CD4-positive, alpha-beta T cell (primary cell): ENCODE results near the gene TSHZ3. TPM values are rescaled to one million over a fixed set of nuclear protein-coding genes. Genes with fewer than 3 reads are reported as not detected.

ENCODE experiments used
- ATAC-seq: fragments of 200-7000 bp; cut with Tn5 transposase; one replicate; pipeline ENCODE4 v1.10.0; 2022; ENCODE audit warnings: mild to moderate bottlenecking; ENCODE audit not compliant: poor library complexity
- CTCF ChIA-PET: fragments of 350-600 bp; sonication (Branson Sonifier 250); formaldehyde crosslinking; loops from one replicate; lab custom pipeline; 2021; ENCODE audit warnings: antibody characterized with exemption, inconsistent platforms; lab: Charles Lee
- POLR2A ChIA-PET: fragments of 350-600 bp; sonication (Branson Sonifier 250); formaldehyde crosslinking; loops from one replicate; lab custom pipeline; 2021; ENCODE audit warnings: antibody characterized with exemption, inconsistent platforms; lab: Charles Lee
- DNase-seq, 14 experiments: peaks; one replicate each; pipeline ENCODE4 v3.0.0-alpha.2; 2013 to 2020; ENCODE audit warnings: mixed read lengths in 2 of 14
- H3K27ac ChIP-seq, 2 donors: one replicate each; pipeline versions ENCODE4 v1.5.1 to v1.7.0; 2013; ENCODE audit warnings: low read length in 2 of 2, low read depth in 1 of 2, mild to moderate bottlenecking in 1 of 2
- H3K27me3 ChIP-seq, 2 experiments: 1 replicate in 1 of 2; 2 replicates in 1 of 2; pipeline versions ENCODE4 v1.6.1 to v1.7.0; 2013; ENCODE audit warnings: low read length in 2 of 2, control low read depth in 1 of 2, mild to moderate bottlenecking in 1 of 2, moderate library complexity in 1 of 2; ENCODE audit not compliant: insufficient read depth in 2 of 2, control insufficient read depth in 1 of 2
- H3K36me3 ChIP-seq: one replicate; pipeline ENCODE4 v1.6.1; 2013; ENCODE audit warnings: low read length, control low read depth; ENCODE audit not compliant: insufficient read depth
- H3K4me1 ChIP-seq: one replicate; pipeline ENCODE4 v1.6.1; 2013; ENCODE audit warnings: low read length, control low read depth; ENCODE audit not compliant: insufficient read depth
- H3K4me3 ChIP-seq: one replicate; pipeline ENCODE4 v1.5.1; 2013; ENCODE audit warnings: mild to moderate bottlenecking, low read length, moderate library complexity
- H3K9me3 ChIP-seq, 2 experiments: 1 replicate in 1 of 2; 2 replicates in 1 of 2; pipeline versions ENCODE4 v1.6.1 to v1.7.0; 2013; ENCODE audit warnings: low read length in 2 of 2, mild to moderate bottlenecking in 2 of 2, control low read depth in 1 of 2, moderate library complexity in 1 of 2; ENCODE audit not compliant: control insufficient read depth in 1 of 2, insufficient read depth in 1 of 2
- H3K27ac Mint-ChIP-seq: one replicate; pipeline ENCODE4 v1.8.0; 2020; ENCODE audit warnings: mixed read lengths
- H3K27me3 Mint-ChIP-seq: one replicate; pipeline ENCODE4 v1.8.0; 2021; ENCODE audit warnings: mixed read lengths
- H3K36me3 Mint-ChIP-seq: one replicate; pipeline ENCODE4 v1.8.0; 2021; ENCODE audit warnings: low read depth, mixed read lengths
- H3K4me1 Mint-ChIP-seq: one replicate; pipeline ENCODE4 v1.8.0; 2021; ENCODE audit warnings: low read depth, mixed read lengths
- H3K4me3 Mint-ChIP-seq: one replicate; pipeline ENCODE4 v1.8.0; 2020; ENCODE audit warnings: mild to moderate bottlenecking, mixed read lengths
- H3K9me3 Mint-ChIP-seq: one replicate; pipeline ENCODE4 v1.8.0; 2020; ENCODE audit warnings: mixed read lengths
- CTCF ChIP-seq: fragments of 200-600 bp; IDR thresholded peaks from one replicate; pipeline ENCODE4 v1.8.0; 2022; ENCODE audit warnings: antibody characterized with exemption, mild to moderate bottlenecking
- intact Hi-C, 2 experiments: fragments of 100-400 bp; cut with DNase I in 1 of 2; cut with micrococcal nuclease in 1 of 2; formaldehyde crosslinking; loops; one replicate each; pipeline versions ENCODE4 v1.15.1 to v1.9.0; 2023 to 2025; cut with DNase I, micrococcal nuclease
- total RNA-seq, 174 experiments: library from RNA in 2 of 174; stranded (reverse) in 2 of 174; gene quantifications; one replicate each; pipeline ENCODE4 v1.2.3 and lab custom pipeline; 2021 to 2026

TSHZ3 gene
- total RNA-seq, 2 experiments from 2014 or later, result 0.38 to 0.61 TPM

GRCh38 chr19:31328238-31328637, 21.0 kb downstream of the TSHZ3 start:
- intact Hi-C loops, result no loop called here
- CTCF ChIA-PET, result no interaction called here
- no peak overlapping the region for H3K4me3 Mint-ChIP-seq

GRCh38 chr19:31326329-31327028, 22.8 kb downstream of the TSHZ3 start:
- no peak overlapping the region for H3K4me3 Mint-ChIP-seq
- Histone ChIP-seq H3K27ac (no peak overlapping the region), H3K9me3 (no peaks in the 10 kb centered on the region), H3K27me3 (no peaks in the 10 kb centered on the region), H3K36me3 (no peaks in the 10 kb centered on the region), H3K4me1 (no peaks in the 10 kb centered on the region), H3K4me3 (no peak overlapping the region)
- no peaks in the 10 kb centered on the region for H3K27me3 Mint-ChIP-seq
- TF ChIP-seq CTCF, result no peak
- H3K4me1 Mint-ChIP-seq, result peaks cover 8% of the 10 kb centered on the region
- no peaks in the 10 kb centered on the region for H3K36me3 Mint-ChIP-seq
- POLR2A ChIA-PET, result no interaction called here
- no peak overlapping the region for H3K27ac Mint-ChIP-seq
- no peak for DNase-seq
- intact Hi-C loops, result no loop called here
- CTCF ChIA-PET, result no interaction called here
- no peaks in the 10 kb centered on the region for H3K9me3 Mint-ChIP-seq
- no peak for ATAC-seq

More at GRCh38 chr19:31328238-31328637, 21.0 kb downstream of the TSHZ3 start:
- H3K27ac Mint-ChIP-seq, result no peak overlapping the region
- Histone ChIP-seq H3K36me3 (no peaks in the 10 kb centered on the region), H3K4me1 (no peaks in the 10 kb centered on the region), H3K27ac (no peak overlapping the region), H3K27me3 (no peaks in the 10 kb centered on the region), H3K4me3 (no peak overlapping the region), H3K9me3 (no peaks in the 10 kb centered on the region)
- H3K36me3 Mint-ChIP-seq, result no peaks in the 10 kb centered on the region
- DNase-seq (no peak), ATAC-seq (no peak)
- H3K27me3 Mint-ChIP-seq, result no peaks in the 10 kb centered on the region
- H3K4me1 Mint-ChIP-seq, result peaks cover 8% of the 10 kb centered on the region
- no peak for TF ChIP-seq CTCF
- POLR2A ChIA-PET, result no interaction called here
- no peaks in the 10 kb centered on the region for H3K9me3 Mint-ChIP-seq

- no peaks in the 10 kb centered on the region for H3K36me3 Mint-ChIP-seq
- no peak for ATAC-seq
- Histone ChIP-seq H3K9me3 (no peaks in the 10 kb centered on the region), H3K4me3 (no peak overlapping the region), H3K27me3 (no peaks in the 10 kb centered on the region), H3K4me1 (no peaks in the 10 kb centered on the region), H3K36me3 (no peaks in the 10 kb centered on the region), H3K27ac (no peak overlapping the region)
- POLR2A ChIA-PET, result no interaction called here
- H3K4me3 Mint-ChIP-seq, result no peak overlapping the region
- DNase-seq, result no peak
- CTCF ChIA-PET, result no interaction called here
- no peak for TF ChIP-seq CTCF
- H3K27me3 Mint-ChIP-seq, result no peaks in the 10 kb centered on the region
- intact Hi-C loops, result no loop called here
- H3K9me3 Mint-ChIP-seq, result no peaks in the 10 kb centered on the region
- no peak overlapping the region for H3K27ac Mint-ChIP-seq
- H3K4me1 Mint-ChIP-seq, result peaks cover 8% of the 10 kb centered on the region
Measured at GRCh38 chr19:31325342-31325741, 23.9 kb downstream of the TSHZ3 start.
